Sigmoid colon (tissue), 3 donors: ENCODE results near the gene ARHGEF38.

Source experiments
- CTCF ChIP-seq, 4 experiments: fragments of 450-650 bp in 3 of 4; fragments of 200-600 bp in 1 of 4; IDR thresholded peaks; one replicate each; pipeline ENCODE4 v1.5.1; 2016 to 2019; ENCODE audit warnings: antibody characterized with exemption in 4 of 4, mild to moderate bottlenecking in 3 of 4, moderate library complexity in 2 of 4
- POLR2A ChIP-seq, 2 donors: fragments of 450-650 bp; IDR thresholded peaks; one replicate each; pipeline ENCODE4 v1.6.1; 2016; ENCODE audit warnings: antibody characterized with exemption in 2 of 2, mild to moderate bottlenecking in 2 of 2, moderate library complexity in 2 of 2

GRCh38 chr4:105586638-105587328 lies 34.4 kb downstream of the ARHGEF38 start:
- TF ChIP-seq CTCF (IDR thresholded peaks at IDR 0.05): no peak
- no peak for TF ChIP-seq POLR2A (IDR thresholded peaks at IDR 0.05)
